ENCODE data around the gene CD37. TPM values are rescaled to one million over a fixed set of nuclear protein-coding genes. Genes with fewer than 3 reads are reported as not detected.
A peak's percentile ranks its signal among the peaks of the same experiment; 100 is the strongest.
"Not testable (repeated sequence)": the region's sequence is repeated elsewhere in the genome, so short reads cannot be mapped to it uniquely, and the experiment has no call there.

CD37 gene
- total RNA-seq, 1 donor from 2014 or later: 21.3 TPM

GRCh38 chr19:49326165-49326704 lies 9.0 kb upstream of the CD37 start:
- no peak for ATAC-seq
- no peak for DNase-seq (ENCODE audit: low spot score)
- intact Hi-C loops (cut with DNase I): no loop called here

- intact Hi-C loops (cut with DNase I): no loop called here
- ATAC-seq (no peak), DNase-seq (ENCODE audit: low spot score) (no peak)
These were observed 7.2 kb upstream of the CD37 start for GRCh38 chr19:49327878-49328544.

- ATAC-seq: no peak
- no peak for DNase-seq (ENCODE audit: low spot score)
- intact Hi-C loops (cut with DNase I): no loop called here
These were observed 6.5 kb upstream of the CD37 start for GRCh38 chr19:49328741-49329140.

GRCh38 chr19:49331187-49331586 lies 4.0 kb upstream of the CD37 start:
- ATAC-seq; intact Hi-C loops (cut with DNase I); DNase-seq (ENCODE audit: low spot score): not testable (repeated sequence)

- intact Hi-C loops (cut with DNase I): no loop called here
- DNase-seq (ENCODE audit: low spot score) (peak; percentile 45), ATAC-seq (peak; percentile 63)
These were observed 3.6 kb upstream of the CD37 start for GRCh38 chr19:49331616-49332055.

GRCh38 chr19:49332691-49333417 lies 2.4 kb upstream of the CD37 start:
- DNase-seq (ENCODE audit: low spot score): peak; percentile 31
- intact Hi-C loops (cut with DNase I); ATAC-seq: not testable (repeated sequence)

GRCh38 chr19:49333418-49333805 lies 1.8 kb upstream of the CD37 start:
- no peak for ATAC-seq
- intact Hi-C loops (cut with DNase I): no loop called here
- no peak for DNase-seq (ENCODE audit: low spot score)

GRCh38 chr19:49333811-49334288 lies 1.4 kb upstream of the CD37 start:
- peak; percentile 59 for DNase-seq (ENCODE audit: low spot score)
- intact Hi-C loops (cut with DNase I): no loop called here
- no peak for ATAC-seq

GRCh38 chr19:49335784-49336481 lies 727 bp downstream of the CD37 start:
- DNase-seq (ENCODE audit: low spot score) (peak; percentile 42), ATAC-seq (no peak)
- intact Hi-C loops (cut with DNase I): no loop called here

GRCh38 chr19:49336482-49337266 lies 1.5 kb downstream of the CD37 start:
- peak; percentile 50 for DNase-seq (ENCODE audit: low spot score)
- intact Hi-C loops (cut with DNase I): no loop called here
- ATAC-seq: no peak

GRCh38 chr19:49337267-49338022 lies 2.2 kb downstream of the CD37 start:
- intact Hi-C loops (cut with DNase I): no loop called here
- DNase-seq (ENCODE audit: low spot score) (no peak), ATAC-seq (no peak)

- intact Hi-C loops (cut with DNase I): no loop called here
- DNase-seq (ENCODE audit: low spot score) (peak; percentile 60), ATAC-seq (no peak)
These were observed 2.9 kb downstream of the CD37 start for GRCh38 chr19:49338023-49338677.

- intact Hi-C loops (cut with DNase I): no loop called here
- DNase-seq (ENCODE audit: low spot score) (peak; percentile 83), ATAC-seq (peak; percentile 45)
These were observed 3.6 kb downstream of the CD37 start for GRCh38 chr19:49338691-49339300.

GRCh38 chr19:49339301-49340068 lies 4.3 kb downstream of the CD37 start:
- intact Hi-C loops (cut with DNase I): no loop called here
- ATAC-seq (peak; percentile 97), DNase-seq (ENCODE audit: low spot score) (peak; percentile 87)

GRCh38 chr19:49340069-49340864 lies 5.1 kb downstream of the CD37 start:
- intact Hi-C loops (cut with DNase I): no loop called here
- ATAC-seq (peak; percentile 76), DNase-seq (ENCODE audit: low spot score) (peak; percentile 83)

Data from sciatic nerve (tissue), 2 donors.